GM19455 (cell line): ENCODE data around the gene RPP38.

ENCODE experiments used
- ATAC-seq: cut with Tn5 transposase; IDR thresholded peaks from one replicate; pipeline ENCODE4 v1.9.1; 2021; ENCODE audit not compliant: unreplicated experiment

RPP38 gene

DNA sequence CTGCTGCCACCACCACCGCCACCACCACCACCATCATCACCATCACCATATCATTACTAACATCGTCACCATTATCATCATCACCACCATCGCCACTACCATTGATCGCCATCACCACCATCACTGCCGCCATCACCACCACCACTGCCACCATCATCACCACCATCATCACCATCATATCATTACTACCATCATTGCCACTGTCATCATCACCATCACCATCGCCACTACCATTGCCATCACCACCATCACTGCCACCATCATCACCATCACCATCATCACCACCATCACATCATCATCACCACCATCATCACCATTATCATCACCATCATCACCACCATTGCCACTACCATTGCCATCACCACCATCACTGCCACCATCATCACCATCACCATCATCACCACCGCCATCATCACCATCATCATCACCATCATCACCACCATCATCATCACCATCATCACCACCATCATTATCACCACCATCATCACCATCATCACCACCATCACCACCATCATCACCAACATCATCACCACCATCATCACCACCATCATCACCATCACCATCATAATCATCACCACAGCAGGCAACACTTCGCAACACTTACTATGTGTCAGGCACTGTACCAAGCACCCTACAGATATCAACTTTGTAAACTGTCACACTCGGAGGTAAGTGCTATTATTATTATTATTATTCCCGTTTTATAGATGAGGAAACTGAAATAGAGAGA, 52.1 kb downstream of the RPP38 start:
- ATAC-seq, result no peak

DNA sequence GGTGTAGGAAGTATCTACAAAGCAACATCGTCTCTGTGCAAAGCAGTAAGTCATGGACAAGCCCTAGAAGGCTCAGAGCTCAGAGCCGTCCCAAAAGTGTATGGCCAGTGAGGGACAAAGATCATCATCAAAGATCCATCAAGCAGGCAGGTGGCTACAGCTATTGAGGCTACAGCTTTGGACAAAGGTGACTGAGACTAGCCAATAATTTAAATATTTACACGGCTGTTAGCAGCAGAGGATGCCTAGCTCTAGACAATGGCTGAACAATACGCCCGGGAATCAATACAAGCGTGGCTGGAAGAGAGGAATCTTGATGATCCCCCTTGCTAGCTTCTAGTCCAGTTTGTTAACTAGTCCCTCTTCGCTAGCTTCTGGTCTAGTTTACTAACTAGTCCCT, 53.4 kb downstream of the RPP38 start:
- no peak for ATAC-seq

DNA sequence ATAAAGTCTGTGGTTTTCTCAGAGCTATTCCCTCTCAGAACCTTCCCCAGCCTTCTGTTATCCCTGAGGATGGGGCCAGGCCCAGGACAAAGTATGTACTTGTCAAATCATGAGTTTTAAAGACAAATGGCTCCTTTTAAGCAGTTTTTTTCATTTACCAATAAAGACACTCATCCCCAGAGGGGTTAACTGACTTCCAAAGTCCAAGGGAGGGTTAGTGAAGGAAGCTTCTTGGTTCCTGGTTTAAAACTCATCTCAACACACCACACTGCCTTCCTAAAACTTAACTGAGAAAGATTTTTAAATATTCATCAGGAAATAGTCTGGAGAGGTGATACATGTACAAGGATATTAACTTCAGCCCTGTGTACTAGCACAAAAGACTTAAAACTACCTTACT, 55.4 kb downstream of the RPP38 start:
- ATAC-seq, result no peak
